ENCODE data around the gene JAM3. TPM values are rescaled to one million over a fixed set of nuclear protein-coding genes. Genes with fewer than 3 reads are reported as not detected.

The JAM3 gene
- total and polyA plus RNA-seq, 9 of the 15 experiments (the other 6 are each of a cell fraction or from before 2014, with no cell fraction given), result 0.22 to 0.76 (median 0.40) TPM

GRCh38 chr11:134032501-134033091 lies 36.3 kb upstream of the JAM3 start:
- intact Hi-C loops (cut with micrococcal nuclease), result loop anchor here (10.0 kb wide), 1 partner anchor 108 kb away; no protein-coding TSS in a partner anchor
- Histone ChIP-seq H2AFZ (ENCODE audit: low read depth, low read length) (no peak overlapping the region), H3K27me3 (ENCODE audit: control insufficient read depth in 2 of 2, insufficient read depth in 2 of 2, low read length in 2 of 2) (peaks cover 13 to 53% of the 10 kb centered on the region in 2 experiments; a peak in 4 of 5 replicates), H3K4me3 (no peak overlapping the region), H3K27ac (ENCODE audit: extremely low read depth, low read depth, low read length) (no peak overlapping the region), H3K9me1 (ENCODE audit: control insufficient read depth, insufficient read depth, low read length) (peaks cover 4% of the 10 kb centered on the region), H3K79me2 (ENCODE audit: control insufficient read depth, insufficient read depth, low read length) (no peaks in the 10 kb centered on the region), H3K4me1 (replicated peaks in 1 of 2; ENCODE audit: control insufficient read depth in 2 of 2, insufficient read depth in 2 of 2, low read length in 2 of 2) (peaks cover 0 to 10% of the 10 kb centered on the region in 2 experiments; a peak in 2 of 5 replicates), H3K9ac (ENCODE audit: insufficient read depth in 1 of 2, low read depth in 2 of 2, low read length in 2 of 2) (no peak overlapping the region), H4K20me1 (replicated peaks; ENCODE audit: control insufficient read depth, insufficient read depth, low read length) (peaks cover 9% of the 10 kb centered on the region; the same call in 1 of the 2 replicates), H3K9me3 (replicated peaks; ENCODE audit: control insufficient read depth, insufficient read depth, low read depth, low read length) (no peaks in the 10 kb centered on the region), H3K4me2 (ENCODE audit: insufficient read depth, low read length) (no peak overlapping the region), H3K36me3 (ENCODE audit: control insufficient read depth, insufficient read depth, low read length) (no peaks in the 10 kb centered on the region)
- ChIA-PET CTCF (ENCODE audit: low intra/inter-chr PET ratio) (no interaction called here), POLR2A (no interaction called here)
- no peak for FAIRE-seq
- in situ Hi-C loops (cut with MboI), result no loop called here
- BruUV-seq (replicated peaks), result no TSS peak
- TF ChIP-seq RHOXF2B (CRISPR knock-in tag; conservative IDR thresholded peaks at IDR 0.05), result no peak
- no peak for TF ChIP-seq PTTG1 (tag; IDR thresholded peaks at IDR 0.05; ENCODE audit: low read depth)
- no peak for TF ChIP-seq LARP7 (IDR thresholded peaks at IDR 0.05)
- no peak for TF ChIP-seq CTCF (IDR thresholded peaks at IDR 0.05 in 2 of 3, conservative IDR thresholded peaks at IDR 0.05 in 1 of 3; ENCODE audit: insufficient read depth in 2 of 3, low read depth in 1 of 3, low read length in 3 of 3)
- no peak for TF ChIP-seq ZBTB26 (CRISPR knock-in tag; IDR thresholded peaks at IDR 0.05)
- no peak for TF ChIP-seq CREBBP (IDR thresholded peaks at IDR 0.05; ENCODE audit: low read depth, low read length)
- no peak for TF ChIP-seq FOXA1 (IDR thresholded peaks at IDR 0.05; ENCODE audit: borderline replicate concordance)
- TF ChIP-seq ZSCAN29 (IDR thresholded peaks at IDR 0.05), result no peak
- no peak for TF ChIP-seq TAF15 (IDR thresholded peaks at IDR 0.05; ENCODE audit: low read depth, low read length)
- TF ChIP-seq CXXC5 (CRISPR knock-in tag; IDR thresholded peaks at IDR 0.05), result no peak
- no peak for TF ChIP-seq CHAMP1 (IDR thresholded peaks at IDR 0.05)
- TF ChIP-seq ZNF280A (IDR thresholded peaks at IDR 0.05; ENCODE audit: low read depth, partially characterized antibody), result no peak
- no peak for TF ChIP-seq SREBF2 (CRISPR knock-in tag; IDR thresholded peaks at IDR 0.05)
- TF ChIP-seq ZNF133 (CRISPR knock-in tag; IDR thresholded peaks at IDR 0.05), result no peak
- TF ChIP-seq IFI16 (CRISPR knock-in tag; IDR thresholded peaks at IDR 0.05), result no peak
- no peak for TF ChIP-seq BRD4 (IDR thresholded peaks at IDR 0.05)
- no peak for TF ChIP-seq CBFB (CRISPR knock-in tag; IDR thresholded peaks at IDR 0.05)
- 0% methylated on average over 3 of the region's 24 CpGs for WGBS (ENCODE audit: insufficient coverage, low coverage, missing lambda C conversion rate)
- ATAC-seq, result no peak
- no peak for DNase-seq (ENCODE audit: extremely low read depth in 1 of 4, low spot score in 3 of 4)
